ENCODE results near the gene F11.
"Not testable (repeated sequence)": the region's sequence is repeated elsewhere in the genome, so short reads cannot be mapped to it uniquely, and the experiment has no call there.

Gene F11

GRCh38 chr4:186249785-186250754, 15.9 kb upstream of the F11 start:
- no peak for DNase-seq (ENCODE audit: low read depth in 2 of 3, low spot score in 2 of 3)

GRCh38 chr4:186250760-186251159, 15.2 kb upstream of the F11 start:
- DNase-seq (ENCODE audit: low read depth in 2 of 3, low spot score in 2 of 3), result no peak

- DNase-seq (ENCODE audit: low read depth in 2 of 3, low spot score in 2 of 3), result no peak
Observed at GRCh38 chr4:186255122-186255521, 10.9 kb upstream of the F11 start.

GRCh38 chr4:186258216-186258811, 7.7 kb upstream of the F11 start:
- no peak for DNase-seq (ENCODE audit: low read depth in 2 of 3, low spot score in 2 of 3)

GRCh38 chr4:186260117-186260503, 5.9 kb upstream of the F11 start:
- DNase-seq (ENCODE audit: low read depth in 2 of 3, low spot score in 2 of 3), result no peak

- no peak for DNase-seq (ENCODE audit: low read depth in 2 of 3, low spot score in 2 of 3)
Observed at GRCh38 chr4:186260504-186261448, 5.2 kb upstream of the F11 start.

- no peak for DNase-seq (ENCODE audit: low read depth in 2 of 3, low spot score in 2 of 3)
Observed at GRCh38 chr4:186264660-186265059, 1.3 kb upstream of the F11 start.

- DNase-seq (ENCODE audit: low read depth in 2 of 3, low spot score in 2 of 3), result not testable (repeated sequence)
Observed at GRCh38 chr4:186265250-186265649, 739 bp upstream of the F11 start.

GRCh38 chr4:186266729-186267456, 904 bp downstream of the F11 start:
- no peak for DNase-seq (ENCODE audit: low read depth in 2 of 3, low spot score in 2 of 3)

- DNase-seq (ENCODE audit: low read depth in 2 of 3, low spot score in 2 of 3), result no peak
Observed at GRCh38 chr4:186271081-186271678, 5.2 kb downstream of the F11 start.

GRCh38 chr4:186272699-186273391, 6.9 kb downstream of the F11 start:
- no peak for DNase-seq (ENCODE audit: low read depth in 2 of 3, low spot score in 2 of 3)

- DNase-seq (ENCODE audit: low read depth in 2 of 3, low spot score in 2 of 3), result not testable (repeated sequence)
Observed at GRCh38 chr4:186273392-186273789, 7.4 kb downstream of the F11 start.

GRCh38 chr4:186283311-186283710, 17.3 kb downstream of the F11 start:
- no peak for DNase-seq (ENCODE audit: low read depth in 2 of 3, low spot score in 2 of 3)

GRCh38 chr4:186285147-186285546, 19.2 kb downstream of the F11 start:
- no peak for DNase-seq (ENCODE audit: low read depth in 2 of 3, low spot score in 2 of 3)

GRCh38 chr4:186286581-186286980, 20.6 kb downstream of the F11 start:
- DNase-seq (ENCODE audit: low read depth in 2 of 3, low spot score in 2 of 3), result no peak

- DNase-seq (ENCODE audit: low read depth in 2 of 3, low spot score in 2 of 3), result no peak
Observed at GRCh38 chr4:186291256-186291890, 25.4 kb downstream of the F11 start.

- DNase-seq (ENCODE audit: low read depth in 2 of 3, low spot score in 2 of 3), result no peak
Observed at GRCh38 chr4:186294160-186294559, 28.2 kb downstream of the F11 start.

- no peak for DNase-seq (ENCODE audit: low read depth in 2 of 3, low spot score in 2 of 3)
Observed at GRCh38 chr4:186296481-186296880, 30.5 kb downstream of the F11 start.

- no peak for DNase-seq (ENCODE audit: low read depth in 2 of 3, low spot score in 2 of 3)
Observed at GRCh38 chr4:186297013-186297645, 31.1 kb downstream of the F11 start.

Measured in activated CD8-positive, alpha-beta memory T cell treated with anti-CD3 and anti-CD28 coated beads for 48 hours (primary cell).